Adrenal gland (tissue), 5 donors: ENCODE data around the gene SLC6A12.

Source experiments
- CTCF ChIP-seq, 6 experiments: fragments of 450-650 bp in 4 of 6; fragments of 200-600 bp in 2 of 6; sonication (generic) in 1 of 6; IDR thresholded peaks; 1 replicate in 5 of 6; 2 replicates in 1 of 6; pipeline versions ENCODE4 v1.5.1 to v1.8.0; 2016 to 2021; ENCODE audit warnings: antibody characterized with exemption in 6 of 6, mild to moderate bottlenecking in 2 of 6, moderate library complexity in 1 of 6
- POLR2A ChIP-seq, 2 donors: fragments of 450-650 bp; IDR thresholded peaks; one replicate each; pipeline ENCODE4 v1.6.1; 2017; ENCODE audit warnings: antibody characterized with exemption in 2 of 2, mild to moderate bottlenecking in 2 of 2, moderate library complexity in 1 of 2
- donor health status: DM: no; HTN: no; CAD: no.

- no peak for TF ChIP-seq CTCF (IDR thresholded peaks at IDR 0.05)
- TF ChIP-seq POLR2A (IDR thresholded peaks at IDR 0.05) = no peak
These were observed 39.8 kb downstream of the SLC6A12 start for GRCh38 chr12:174124-174523.
